D721Med (cell line): ENCODE measurements around the gene CHN1.
A peak's percentile ranks its signal among the peaks of the same experiment; 100 is the strongest.

Source experiments
- DNase-seq: peaks from one replicate; pipeline ENCODE4 v3.0.0; 2011; ENCODE audit warnings: low spot score; ENCODE audit not compliant: insufficient read length
- FAIRE-seq: peaks from 2 replicates; lab custom pipeline; 2011; peaks lifted over from hg19 to GRCh38; lab: Jason Lieb, UNC
- CTCF ChIP-seq: IDR thresholded peaks from 2 replicates; pipeline ENCODE4 v1.5.1; 2012; ENCODE audit warnings: mild to moderate bottlenecking, control low read depth; ENCODE audit not compliant: insufficient read depth; ENCODE audit errors: missing control alignments

Gene CHN1

GRCh38 chr2:174997110-174997509 is 8.1 kb downstream of the CHN1 start:
- no peak for DNase-seq
- FAIRE-seq, result no peak
- no peak for TF ChIP-seq CTCF

GRCh38 chr2:174996622-174997021 is 8.6 kb downstream of the CHN1 start:
- no peak for FAIRE-seq
- TF ChIP-seq CTCF, result no peak
- no peak for DNase-seq

GRCh38 chr2:174994381-174994780 is 10.8 kb downstream of the CHN1 start:
- FAIRE-seq, result no peak
- no peak for TF ChIP-seq CTCF
- no peak for DNase-seq

GRCh38 chr2:174992886-174993285 is 12.3 kb downstream of the CHN1 start:
- DNase-seq, result no peak
- FAIRE-seq, result no peak
- TF ChIP-seq CTCF, result no peak

- FAIRE-seq (no peak), DNase-seq (no peak)
- peak; percentile 69 for TF ChIP-seq CTCF
Observed at GRCh38 chr2:174985614-174986013, 19.6 kb downstream of the CHN1 start.

GRCh38 chr2:174984561-174984960 is 20.6 kb downstream of the CHN1 start:
- no peak for FAIRE-seq
- TF ChIP-seq CTCF, result no peak
- DNase-seq, result no peak

GRCh38 chr2:174981331-174981730 is 23.9 kb downstream of the CHN1 start:
- no peak for TF ChIP-seq CTCF
- FAIRE-seq (no peak), DNase-seq (no peak)
